IMR-90 (cell line): ENCODE results near the gene SLAMF8.

ENCODE experiments used
- CEBPB ChIP-seq: IDR thresholded peaks from 2 replicates; pipeline ENCODE4 v1.6.1; 2012; ENCODE audit warnings: low read depth, low read length, improper control_type of control experiment
- CTCF ChIP-seq: conservative IDR thresholded peaks from 2 replicates; pipeline ENCODE4 v1.5.1; 2012; ENCODE audit warnings: mild to moderate bottlenecking, low read depth, low read length, improper control_type of control experiment
- ELK1 ChIP-seq: fragments of 150-350 bp; IDR thresholded peaks from 2 replicates; pipeline ENCODE4 v1.6.1; 2016; ENCODE audit warnings: low read depth, mild to moderate bottlenecking, low read length, moderate library complexity, borderline replicate concordance
- MAFK ChIP-seq: IDR thresholded peaks from 2 replicates; pipeline ENCODE4 v1.6.1; 2012; ENCODE audit warnings: low read depth, low read length, improper control_type of control experiment
- MXI1 ChIP-seq: IDR thresholded peaks from 2 replicates; pipeline ENCODE4 v1.6.1; 2012; ENCODE audit warnings: low read depth, mild to moderate bottlenecking, low read length, moderate library complexity, borderline replicate concordance
- POLR2A ChIP-seq: IDR thresholded peaks from 2 replicates; pipeline ENCODE4 v1.6.1; 2012; ENCODE audit warnings: mild to moderate bottlenecking, low read depth, low read length
- USF2 ChIP-seq: fragments of 150-350 bp; IDR thresholded peaks from 2 replicates; pipeline ENCODE4 v1.6.1; 2017; ENCODE audit warnings: mild to moderate bottlenecking, antibody characterized with exemption, low read length, low read depth

- TF ChIP-seq POLR2A (no peak), ELK1 (no peak), CTCF (no peak), USF2 (no peak), MAFK (no peak), MXI1 (no peak), CEBPB (no peak)
Observed at GRCh38 chr1:159883134-159883533, 56.5 kb downstream of the SLAMF8 start.
